ENCODE data around the gene MYRF.

MYRF gene

GRCh38 chr11:61799665-61800284 is 47.3 kb downstream of the MYRF start:
- DNase-seq: no peak

DNA sequence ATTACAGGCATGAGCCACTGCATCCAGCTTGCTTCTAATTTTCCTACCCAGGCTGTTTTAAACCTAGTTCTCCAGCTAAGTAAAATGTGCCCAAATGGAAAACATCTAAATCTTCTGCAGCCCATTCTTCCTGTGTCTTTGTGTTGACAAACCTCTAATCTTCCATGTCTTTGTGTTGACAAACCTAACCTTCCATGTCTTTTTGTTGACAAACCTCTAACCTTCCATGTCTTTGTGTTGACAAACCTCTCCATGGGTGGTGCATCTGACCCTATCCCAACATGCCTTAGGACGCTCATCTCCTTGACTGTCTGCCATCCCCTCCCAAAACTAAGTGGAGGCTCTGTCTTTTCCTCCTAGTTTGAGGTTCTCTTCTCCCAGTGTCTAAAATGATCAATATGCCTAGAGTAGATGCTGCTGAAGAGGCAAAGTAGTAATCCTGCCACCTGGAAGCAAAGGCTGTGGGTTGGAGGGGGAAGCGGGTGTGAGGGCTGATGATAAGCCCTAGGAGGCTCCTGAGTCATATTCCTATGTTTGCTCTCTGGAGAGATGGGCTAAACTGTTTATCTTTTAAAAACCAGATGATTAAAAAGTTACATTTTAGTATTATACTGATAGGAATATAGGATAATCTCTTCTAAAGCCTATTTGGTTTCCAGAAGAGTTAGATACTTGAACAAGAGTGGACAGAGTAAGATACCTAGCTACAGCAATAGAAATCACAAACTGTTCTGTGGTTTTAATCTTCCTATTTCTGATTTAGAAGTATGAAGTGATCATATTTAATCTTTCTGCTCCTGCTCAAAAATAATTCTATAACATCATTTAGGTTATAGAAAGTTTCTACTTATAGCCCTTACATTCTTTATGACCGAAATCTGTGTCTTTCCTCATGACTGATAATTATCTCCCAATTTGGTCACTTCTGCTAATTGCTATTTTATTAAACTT is 48.2 kb downstream of the MYRF start:
- no peak for DNase-seq

- no peak for DNase-seq
Observed at GRCh38 chr11:61802605-61803004, 50.2 kb downstream of the MYRF start.

- DNase-seq: no peak
Observed at GRCh38 chr11:61803889-61804647, 51.6 kb downstream of the MYRF start.

DNA sequence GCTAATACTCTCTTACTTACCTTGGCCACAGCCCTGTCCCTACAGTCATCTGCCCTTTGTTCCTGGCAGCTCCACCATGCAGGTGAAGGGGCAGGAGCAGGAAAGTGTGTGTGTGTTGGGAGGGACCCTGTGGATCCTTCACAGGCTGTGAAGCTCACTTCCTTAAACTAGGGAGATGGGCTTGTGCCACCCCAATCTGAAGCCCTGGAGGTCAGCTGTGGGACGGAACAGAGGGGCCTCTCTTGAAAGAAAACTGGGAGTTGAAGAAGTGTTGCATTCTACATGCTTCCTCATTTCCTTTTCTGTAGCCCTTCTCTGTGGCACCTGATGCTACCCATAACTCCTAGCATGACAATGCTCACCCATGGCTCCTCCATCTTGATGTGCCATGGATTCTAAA is 52.7 kb downstream of the MYRF start:
- no peak for DNase-seq

GRCh38 chr11:61806785-61807184 is 54.3 kb downstream of the MYRF start:
- no peak for DNase-seq

- DNase-seq: no peak
Observed at GRCh38 chr11:61810671-61811175, 58.3 kb downstream of the MYRF start.

GRCh38 chr11:61811831-61812230 is 59.4 kb downstream of the MYRF start:
- no peak for DNase-seq

DNA sequence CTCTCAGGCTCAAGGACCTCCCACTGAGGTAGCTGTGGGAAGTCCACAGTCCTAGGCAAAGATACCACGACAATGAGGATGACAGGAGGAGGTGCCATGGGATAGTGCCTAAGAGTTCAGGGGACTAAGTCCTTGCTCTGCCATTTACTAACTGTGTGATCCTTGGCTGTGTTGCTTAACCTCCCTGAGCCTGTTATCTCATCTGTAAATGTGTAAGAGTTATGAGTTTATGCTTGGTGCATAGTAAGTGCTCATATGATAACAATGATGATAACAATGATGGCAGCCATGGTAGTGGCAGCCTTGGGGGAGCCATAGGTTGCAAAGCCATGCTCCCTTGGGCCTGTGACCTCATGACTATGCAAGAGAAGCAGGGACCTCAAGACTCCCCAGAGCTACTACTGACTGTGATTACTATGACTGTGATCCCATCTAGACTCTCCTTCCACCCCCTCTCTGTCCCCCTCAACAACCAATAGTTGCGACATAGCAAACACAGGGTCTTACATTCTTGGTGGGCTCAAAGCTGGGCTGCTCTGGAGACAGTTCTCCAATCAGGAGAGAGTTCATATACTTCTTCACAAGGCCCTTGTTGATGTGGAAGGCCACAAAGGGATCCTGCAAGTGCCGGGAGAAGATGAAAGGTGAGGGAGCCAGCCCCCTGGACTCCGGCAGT is 60.4 kb downstream of the MYRF start:
- no peak for DNase-seq

DNA sequence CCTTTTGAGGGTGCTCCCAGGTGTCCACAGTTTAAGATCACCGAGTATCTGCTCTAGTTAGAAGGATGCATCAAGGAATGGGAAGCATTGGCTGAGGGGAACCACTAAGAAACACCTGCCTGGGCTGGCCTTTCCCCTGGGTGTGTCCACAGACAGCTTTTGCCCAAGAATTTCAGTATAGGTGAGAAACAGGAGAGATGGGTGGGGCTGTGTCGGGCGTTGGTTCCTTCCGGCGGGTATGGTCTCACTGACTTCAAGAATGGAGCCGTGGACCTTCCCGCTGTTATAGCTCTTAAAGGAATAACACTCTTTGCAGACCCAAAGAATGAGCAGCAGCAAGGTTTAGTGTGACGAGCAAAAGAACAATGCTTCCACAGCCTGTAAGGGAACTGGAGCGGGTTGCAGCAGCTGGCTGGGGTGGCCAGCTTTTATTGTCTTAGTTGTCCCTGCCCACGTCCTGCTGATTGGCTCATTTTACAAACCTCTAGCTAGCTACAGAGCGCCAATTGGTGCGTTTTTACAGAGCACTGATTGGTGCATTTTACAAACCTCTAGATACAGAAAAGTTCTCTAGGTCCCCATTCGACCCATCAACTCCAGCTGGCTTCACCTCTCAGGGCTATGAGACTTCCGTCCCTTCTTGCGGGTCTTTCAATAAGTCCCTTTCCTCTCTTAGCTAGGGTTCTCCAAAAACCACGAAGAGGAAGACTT is 62.0 kb downstream of the MYRF start:
- peak; percentile 72 for DNase-seq

DNA sequence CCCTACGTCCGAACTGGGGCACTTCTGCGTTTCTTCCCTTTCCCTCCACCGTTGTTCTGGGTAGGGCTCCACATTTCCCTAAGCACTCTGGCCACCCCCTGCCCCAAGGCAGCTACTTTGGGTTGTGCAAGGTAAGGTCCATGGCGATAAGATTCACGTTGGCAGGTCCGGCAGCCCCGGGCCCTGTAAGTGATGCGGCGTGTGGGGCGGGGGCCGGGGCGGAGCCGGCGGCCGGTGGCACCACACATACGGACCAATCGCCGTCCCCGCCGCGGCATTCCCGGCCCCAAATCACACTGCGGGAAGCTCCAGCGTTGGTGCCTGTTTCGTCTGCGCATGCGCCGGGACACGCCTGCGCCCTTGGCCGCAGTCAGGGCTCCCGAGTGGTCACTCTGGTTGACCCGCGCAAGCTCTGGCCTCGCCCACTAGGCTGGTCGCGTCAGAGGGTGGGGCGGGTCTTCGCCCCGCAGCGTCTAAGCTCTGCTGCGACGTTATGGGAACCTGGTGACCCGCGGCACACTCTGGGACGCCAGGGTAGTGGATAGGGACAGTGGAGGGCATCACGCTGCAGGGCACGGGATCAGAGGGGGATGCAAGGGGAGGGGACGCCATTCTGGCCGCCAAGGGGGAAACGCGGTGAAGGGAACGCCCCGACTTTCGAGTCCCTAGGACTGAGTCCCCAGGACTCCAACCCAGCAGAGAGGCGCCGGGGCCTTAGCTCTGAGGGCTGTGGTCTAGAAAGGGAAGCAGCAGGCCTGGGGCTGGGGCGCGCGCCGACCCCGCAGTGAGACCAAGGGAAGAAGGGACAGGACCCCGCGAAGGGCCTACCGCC is 62.7 kb downstream of the MYRF start:
- peak; percentile 99 for DNase-seq

GRCh38 chr11:61815790-61816735 is 63.6 kb downstream of the MYRF start:
- DNase-seq: peak; percentile 73

- DNase-seq: peak; percentile 94
Observed at GRCh38 chr11:61816736-61817455, 64.5 kb downstream of the MYRF start, which contains the start of gene FADS1. TSS of gene FADS1 (minus strand) at chr11:61817003. CDS start at chr11:61816929, 74 bp downstream.

DNA sequence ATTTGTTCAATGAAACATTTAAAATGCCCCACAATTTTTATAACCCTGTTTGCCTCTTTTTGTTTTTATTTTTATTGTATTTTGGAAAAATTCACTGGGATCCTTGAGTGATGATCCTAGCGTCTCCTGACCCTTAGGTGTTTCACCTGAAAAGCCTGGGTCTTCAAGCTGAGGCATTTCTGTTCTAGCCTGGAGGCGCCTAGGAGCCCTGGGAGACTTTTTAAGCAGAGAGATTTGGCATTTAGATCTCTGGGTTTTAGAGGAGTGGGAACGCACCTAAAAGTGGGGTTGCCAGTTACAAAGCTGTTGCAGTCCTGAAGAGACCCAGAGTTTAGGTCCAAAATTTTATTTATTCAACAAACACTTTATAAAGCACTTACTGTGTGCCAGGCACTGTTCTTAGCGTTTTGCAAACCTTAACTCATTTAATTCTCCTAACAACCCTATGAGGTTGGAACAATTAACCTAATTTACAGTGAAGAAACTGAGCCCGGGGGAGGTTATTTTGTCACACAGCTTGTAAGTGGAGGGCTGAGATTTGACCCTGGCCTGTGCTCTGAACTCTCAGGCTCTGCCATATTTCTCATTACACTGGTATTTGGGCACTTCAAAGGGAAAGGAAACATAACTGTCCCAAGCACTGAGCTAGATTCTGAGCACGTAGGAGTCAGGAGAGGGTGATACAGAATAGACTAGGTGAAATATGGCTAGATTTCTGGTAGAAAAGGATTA is 65.2 kb downstream of the MYRF start:
- no peak for DNase-seq

DNA sequence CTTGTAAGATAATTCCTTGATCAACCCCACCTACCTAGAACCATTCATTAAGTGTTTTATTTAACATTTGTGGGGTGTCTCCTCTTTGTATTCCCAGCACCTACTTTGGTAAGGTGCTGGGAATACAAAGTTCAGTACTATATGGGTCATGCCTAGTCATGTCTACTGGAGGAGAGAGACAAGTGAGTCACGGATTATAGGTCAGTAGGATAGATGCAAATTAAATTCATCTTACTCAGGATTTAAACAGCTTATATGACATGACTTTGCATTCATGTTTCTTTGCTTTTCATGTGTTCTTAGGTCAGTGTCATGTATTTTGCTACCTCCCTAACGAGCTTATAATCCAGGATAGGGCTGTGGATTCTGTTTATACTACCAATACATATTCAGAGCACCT is 67.7 kb downstream of the MYRF start:
- DNase-seq: no peak

GRCh38 chr11:61826930-61827570 is 74.6 kb downstream of the MYRF start:
- DNase-seq: peak; percentile 70

DNA sequence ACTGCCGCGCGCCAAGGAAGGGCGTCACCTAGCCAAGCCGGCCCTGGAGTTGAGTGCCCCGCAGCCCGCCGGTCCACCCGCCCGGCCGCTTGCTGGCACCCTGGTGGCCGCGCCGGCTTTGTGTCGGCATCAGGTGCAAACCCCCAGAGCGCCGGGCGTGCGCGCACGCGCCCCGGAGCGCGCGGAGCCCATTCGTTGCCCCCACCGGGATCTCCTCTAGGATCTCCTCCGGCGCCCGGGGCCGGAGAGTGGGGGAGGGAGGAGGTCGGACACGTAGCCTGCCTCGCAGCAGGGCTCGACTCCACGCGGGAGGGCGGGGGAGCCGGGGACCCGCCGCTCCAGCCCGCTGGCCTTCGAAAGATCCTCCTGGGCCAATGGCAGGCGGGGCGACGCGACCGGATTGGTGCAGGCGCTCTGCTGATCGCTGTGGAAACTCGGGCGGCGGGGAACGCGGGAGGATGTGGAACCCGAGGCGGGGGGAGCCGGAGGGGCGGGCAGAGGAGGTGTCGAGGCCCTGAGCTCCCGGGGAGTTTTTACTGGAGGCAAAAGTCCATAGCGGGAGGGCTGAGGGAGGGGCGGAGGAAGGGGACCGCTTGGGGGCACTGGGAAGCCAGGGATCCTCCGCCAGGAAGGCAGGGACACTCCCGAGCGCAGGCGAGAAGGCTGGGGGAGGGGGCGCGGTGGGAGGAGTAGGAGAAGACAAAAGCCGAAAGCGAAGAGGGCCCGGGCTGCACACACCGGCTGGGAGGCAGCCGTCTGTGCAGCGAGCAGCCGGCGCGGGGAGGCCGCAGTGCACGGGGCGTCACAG is 75.3 kb downstream of the MYRF start, which contains the start of gene FADS2:
FADS2 (plus strand) TSS at position 730 of the 808 bp plus-strand sequence. CDS start 91 bp downstream, outside the sequence.
- peak; percentile 93 for DNase-seq

All from midbrain (tissue), 1 donor.